ENCODE measurements around the gene GDI1. TPM values are rescaled to one million over a fixed set of nuclear protein-coding genes. Genes with fewer than 3 reads are reported as not detected.

The GDI1 gene
- total RNA-seq, 1 donor from 2014 or later = 152 TPM

DNA sequence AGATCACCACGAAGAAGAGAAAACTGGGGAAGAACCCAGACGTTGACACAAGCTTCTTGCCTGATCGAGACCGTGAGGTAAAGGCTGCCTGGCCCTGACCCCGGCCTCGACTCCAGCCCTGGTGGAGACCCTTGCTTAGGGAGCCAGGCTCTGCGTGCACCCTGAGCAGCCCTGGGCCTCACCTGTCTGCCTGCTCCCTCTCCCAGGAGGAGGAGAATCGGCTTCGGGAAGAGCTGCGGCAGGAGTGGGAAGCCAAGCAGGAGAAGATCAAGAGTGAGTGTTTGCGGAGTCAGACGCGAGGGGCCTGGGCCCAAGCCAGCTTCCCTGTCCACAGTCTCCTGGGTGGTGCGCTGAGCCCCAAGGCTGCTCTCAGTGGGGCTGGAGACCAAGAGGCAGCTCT lies 11.5 kb downstream of the GDI1 start:
- Mint-ChIP-seq H3K9me3 (ENCODE audit: low read depth) (no peaks in the 10 kb centered on the region), H3K27me3 (ENCODE audit: low read depth) (no peaks in the 10 kb centered on the region), H3K27ac (ENCODE audit: unreplicated experiment) (no peak overlapping the region), H3K36me3 (ENCODE audit: low read depth) (peaks cover 11% of the 10 kb centered on the region), H3K4me1 (ENCODE audit: low read depth) (peaks cover 12% of the 10 kb centered on the region), H3K4me3 (ENCODE audit: unreplicated experiment) (no peak overlapping the region)
- DNase-seq (ENCODE audit: low spot score) = no peak
- no peak for TF ChIP-seq CTCF (IDR thresholded peaks at IDR 0.05)

DNA sequence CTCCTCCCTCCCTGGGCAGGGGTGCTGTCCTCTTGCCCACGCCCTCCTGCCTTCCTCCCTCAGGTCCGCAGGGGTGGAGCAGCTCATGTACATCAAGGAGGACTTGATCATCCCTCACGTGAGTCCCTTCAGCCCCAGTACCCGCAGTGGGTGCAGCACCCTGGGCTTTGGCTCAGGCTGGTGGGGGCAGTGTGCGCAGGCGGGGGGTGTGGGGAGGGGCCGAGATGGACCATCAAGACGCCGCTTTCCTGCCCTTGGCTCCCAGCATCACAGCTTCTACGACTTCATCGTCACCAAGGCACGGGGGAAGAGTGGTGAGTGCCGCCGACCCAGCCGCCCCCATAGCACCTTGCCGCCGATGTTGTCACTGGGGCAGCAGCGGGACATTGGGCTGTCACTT lies 12.7 kb downstream of the GDI1 start:
- peaks cover 4% of the 10 kb centered on the region for H3K9me3 Mint-ChIP-seq (ENCODE audit: low read depth)
- no peak overlapping the region for H3K27ac Mint-ChIP-seq (ENCODE audit: unreplicated experiment)
- H3K36me3 Mint-ChIP-seq (ENCODE audit: low read depth) = peaks cover 15% of the 10 kb centered on the region
- DNase-seq (ENCODE audit: low spot score) = no peak
- H3K27me3 Mint-ChIP-seq (ENCODE audit: low read depth) = no peaks in the 10 kb centered on the region
- H3K4me1 Mint-ChIP-seq (ENCODE audit: low read depth) = peaks cover 10% of the 10 kb centered on the region
- no peak overlapping the region for H3K4me3 Mint-ChIP-seq (ENCODE audit: unreplicated experiment)
- TF ChIP-seq CTCF (IDR thresholded peaks at IDR 0.05) = no peak

GRCh38 chrX:154450312-154450711 lies 13.4 kb downstream of the GDI1 start:
- Mint-ChIP-seq H3K4me3 (ENCODE audit: unreplicated experiment) (no peak overlapping the region), H3K4me1 (ENCODE audit: low read depth) (peaks cover 6% of the 10 kb centered on the region), H3K9me3 (ENCODE audit: low read depth) (peaks cover 4% of the 10 kb centered on the region), H3K27ac (ENCODE audit: unreplicated experiment) (no peak overlapping the region), H3K36me3 (ENCODE audit: low read depth) (peaks cover 17% of the 10 kb centered on the region), H3K27me3 (ENCODE audit: low read depth) (no peaks in the 10 kb centered on the region)
- no peak for DNase-seq (ENCODE audit: low spot score)
- TF ChIP-seq CTCF (IDR thresholded peaks at IDR 0.05) = no peak

GRCh38 chrX:154452823-154453222 lies 15.9 kb downstream of the GDI1 start:
- Mint-ChIP-seq H3K4me1 (ENCODE audit: low read depth) (peaks cover 4% of the 10 kb centered on the region), H3K27me3 (ENCODE audit: low read depth) (no peaks in the 10 kb centered on the region), H3K27ac (ENCODE audit: unreplicated experiment) (no peak overlapping the region), H3K36me3 (ENCODE audit: low read depth) (peaks cover 13% of the 10 kb centered on the region), H3K4me3 (ENCODE audit: unreplicated experiment) (no peak overlapping the region), H3K9me3 (ENCODE audit: low read depth) (peaks cover 8% of the 10 kb centered on the region)
- DNase-seq (ENCODE audit: low spot score) = no peak
- no peak for TF ChIP-seq CTCF (IDR thresholded peaks at IDR 0.05)

GRCh38 chrX:154457491-154458115 lies 20.6 kb downstream of the GDI1 start:
- no peak for TF ChIP-seq CTCF (IDR thresholded peaks at IDR 0.05)
- no peaks in the 10 kb centered on the region for H3K27me3 Mint-ChIP-seq (ENCODE audit: low read depth)
- peaks cover 8% of the 10 kb centered on the region for H3K9me3 Mint-ChIP-seq (ENCODE audit: low read depth)
- peaks cover 15% of the 10 kb centered on the region for H3K36me3 Mint-ChIP-seq (ENCODE audit: low read depth)
- H3K4me3 Mint-ChIP-seq (ENCODE audit: unreplicated experiment) = peak overlapping the region; percentile 83
- peaks cover 23% of the 10 kb centered on the region for H3K4me1 Mint-ChIP-seq (ENCODE audit: low read depth)
- DNase-seq (ENCODE audit: low spot score) = no peak
- H3K27ac Mint-ChIP-seq (ENCODE audit: unreplicated experiment) = peak overlapping the region; percentile 78

Data from chondrocyte (in vitro differentiated cells).